WTC11 (cell line): ENCODE data around the gene PALD1. TPM values are rescaled to one million over a fixed set of nuclear protein-coding genes. Genes with fewer than 3 reads are reported as not detected.

Source experiments
- ATAC-seq: fragments of 200-7000 bp; cut with Tn5 transposase; 2 replicates; pipeline ENCODE4 v1.10.0; 2021; ENCODE audit warnings: mild to moderate bottlenecking, moderate library complexity
- CTCF ChIA-PET: fragments of 300-600 bp; sonication (Branson Sonifier 250); formaldehyde crosslinking; loops from one replicate; lab custom pipeline; 2021; ENCODE audit warnings: antibody characterized with exemption; lab: Charles Lee
- POLR2A ChIA-PET: fragments of 350-600 bp; sonication (Branson Sonifier 250); formaldehyde crosslinking; loops from one replicate; lab custom pipeline; 2021; ENCODE audit warnings: antibody characterized with exemption; lab: Charles Lee
- DNase-seq: peaks from one replicate; pipeline ENCODE4 v3.0.0; 2021; ENCODE audit warnings: low spot score
- H3K27ac Mint-ChIP-seq: 2 replicates; pipeline ENCODE4 v1.8.0; 2021; ENCODE audit warnings: mixed read lengths
- H3K27me3 Mint-ChIP-seq: 2 replicates; pipeline ENCODE4 v1.8.0; 2021; ENCODE audit warnings: low read depth, mild to moderate bottlenecking, moderate library complexity, mixed read lengths
- H3K36me3 Mint-ChIP-seq: 2 replicates; pipeline ENCODE4 v1.8.0; 2021; ENCODE audit warnings: mixed read lengths
- H3K4me1 Mint-ChIP-seq: 2 replicates; pipeline ENCODE4 v1.8.0; 2022; ENCODE audit warnings: mixed read lengths
- H3K4me3 Mint-ChIP-seq: 2 replicates; pipeline ENCODE4 v1.8.0; 2021; ENCODE audit warnings: mild to moderate bottlenecking, moderate library complexity, mixed read lengths
- H3K9me3 Mint-ChIP-seq: 2 replicates; pipeline ENCODE4 v1.8.0; 2021; ENCODE audit warnings: mixed read lengths
- AFF4 ChIP-seq: sonication (generic); formaldehyde crosslinking; IDR thresholded peaks from 2 replicates; pipeline ENCODE4 v1.8.1; 2023; ENCODE audit warnings: mild to moderate bottlenecking, missing genetic modification reagents, borderline replicate concordance
- ATF3 ChIP-seq: sonication (generic); formaldehyde crosslinking; conservative IDR thresholded peaks from 2 replicates; pipeline ENCODE4 v1.8.1; 2022; ENCODE audit warnings: mild to moderate bottlenecking, missing genetic modification reagents
- CREB1 ChIP-seq: sonication (generic); formaldehyde crosslinking; IDR thresholded peaks from 2 replicates; pipeline ENCODE4 v1.8.0; 2023; ENCODE audit warnings: mild to moderate bottlenecking, missing genetic modification reagents
- FOXP4 ChIP-seq: sonication (generic); formaldehyde crosslinking; IDR thresholded peaks from 2 replicates; pipeline ENCODE4 v1.8.0; 2022; ENCODE audit warnings: mild to moderate bottlenecking, missing genetic modification reagents
- IRF1 ChIP-seq: sonication (generic); formaldehyde crosslinking; IDR thresholded peaks from 2 replicates; pipeline ENCODE4 v1.8.0; 2023; ENCODE audit warnings: missing genetic modification reagents
- JUN ChIP-seq: sonication (generic); formaldehyde crosslinking; IDR thresholded peaks from 2 replicates; pipeline ENCODE4 v1.8.0; 2023; ENCODE audit warnings: mild to moderate bottlenecking, missing genetic modification reagents
- MAX ChIP-seq: sonication (generic); formaldehyde crosslinking; IDR thresholded peaks from 2 replicates; pipeline ENCODE4 v1.8.0; 2022; ENCODE audit warnings: mild to moderate bottlenecking, missing genetic modification reagents
- NFE2L1 ChIP-seq: sonication (generic); formaldehyde crosslinking; IDR thresholded peaks from 2 replicates; pipeline ENCODE4 v1.8.1; 2023; ENCODE audit warnings: missing genetic modification reagents
- NR2C2 ChIP-seq: sonication (generic); formaldehyde crosslinking; IDR thresholded peaks from 2 replicates; pipeline ENCODE4 v1.8.0; 2022; ENCODE audit warnings: mild to moderate bottlenecking, missing genetic modification reagents
- PREB ChIP-seq: sonication (generic); formaldehyde crosslinking; IDR thresholded peaks from 2 replicates; pipeline ENCODE4 v1.8.1; 2022; ENCODE audit warnings: mild to moderate bottlenecking, missing genetic modification reagents, moderate library complexity, borderline replicate concordance
- PRRX2 ChIP-seq: fragments of 250-450 bp; sonication (Bioruptor Pico); IDR thresholded peaks from 2 replicates; pipeline ENCODE4 v1.8.0; 2021; ENCODE audit warnings: mild to moderate bottlenecking
- SP1 ChIP-seq: sonication (generic); formaldehyde crosslinking; conservative IDR thresholded peaks from 2 replicates; pipeline ENCODE4 v1.8.1; 2022; ENCODE audit warnings: missing genetic modification reagents
- STAT6 ChIP-seq: sonication (generic); formaldehyde crosslinking; conservative IDR thresholded peaks from 2 replicates; pipeline ENCODE4 v1.8.1; 2023; ENCODE audit warnings: mild to moderate bottlenecking, low read depth, missing genetic modification reagents, moderate library complexity
- TEAD4 ChIP-seq: sonication (generic); formaldehyde crosslinking; IDR thresholded peaks from 2 replicates; pipeline ENCODE4 v1.8.0; 2022; ENCODE audit warnings: mild to moderate bottlenecking, missing genetic modification reagents
- ZNF121 ChIP-seq: sonication (generic); formaldehyde crosslinking; IDR thresholded peaks from 2 replicates; pipeline ENCODE4 v1.8.0; 2023; ENCODE audit warnings: missing genetic modification reagents
- ZNF317 ChIP-seq: sonication (generic); formaldehyde crosslinking; IDR thresholded peaks from 2 replicates; pipeline ENCODE4 v1.8.1; 2023; ENCODE audit warnings: low read depth, mild to moderate bottlenecking, moderate library complexity, missing genetic modification reagents, borderline replicate concordance
- ZNF416 ChIP-seq: fragments of 250-450 bp; sonication (Bioruptor Pico); IDR thresholded peaks from 2 replicates; pipeline ENCODE4 v1.9.0; 2021; ENCODE audit warnings: mild to moderate bottlenecking, inconsistent platforms
- ZNF423 ChIP-seq: fragments of 250-450 bp; sonication (Bioruptor Pico); IDR thresholded peaks from 2 replicates; pipeline ENCODE4 v2.1.2; 2022; ENCODE audit warnings: mild to moderate bottlenecking, moderate library complexity
- total RNA-seq: library from RNA; stranded (reverse); gene quantifications from 3 replicates; pipeline ENCODE4 v1.2.3, GENCODE V29; 2021

PALD1 gene
- total RNA-seq, 1 experiment from 2014 or later = 43.6 TPM

- DNase-seq (no peak), ATAC-seq (no peak)
- TF ChIP-seq ZNF317 (CRISPR knock-in tag) = no peak
- no peak for TF ChIP-seq STAT6
- no peak for TF ChIP-seq FOXP4 (CRISPR knock-in tag)
- TF ChIP-seq PRRX2 = no peak
- no peak for TF ChIP-seq AFF4 (CRISPR knock-in tag)
- no peak for TF ChIP-seq IRF1 (CRISPR knock-in tag)
- no peak for TF ChIP-seq JUN (CRISPR knock-in tag)
- no peak for TF ChIP-seq PREB (CRISPR knock-in tag)
- no peak for TF ChIP-seq CREB1 (CRISPR knock-in tag)
- TF ChIP-seq ZNF121 (CRISPR knock-in tag) = no peak
- TF ChIP-seq TEAD4 = no peak
- TF ChIP-seq SP1 (CRISPR knock-in tag) = no peak
- no peak for TF ChIP-seq NR2C2 (CRISPR knock-in tag)
- no peak for TF ChIP-seq ATF3 (CRISPR knock-in tag)
- TF ChIP-seq ZNF416 = no peak
- TF ChIP-seq NFE2L1 = no peak
- TF ChIP-seq MAX (CRISPR knock-in tag) = no peak
- no peak for TF ChIP-seq ZNF423
- Mint-ChIP-seq H3K27me3 (no peaks in the 10 kb centered on the region), H3K4me3 (no peak overlapping the region), H3K9me3 (no peaks in the 10 kb centered on the region), H3K4me1 (0 out of 2 replicates have a peak, but pooled peaks cover under 1% of the 10 kb centered on the region), H3K36me3 (peaks cover under 1% of the 10 kb centered on the region; the same call in 1 of the 2 replicates), H3K27ac (peak overlapping the region; percentile 69)
- ChIA-PET CTCF (interaction anchor here (3.3 kb wide), 1 partner anchor 84 kb away, joined by 16 read pairs; no protein-coding TSS in a partner anchor), POLR2A (no interaction called here)
Measured at GRCh38 chr10:70544431-70545340, 66.1 kb downstream of the PALD1 start.
